HPDE6-E6E7 (cell line): ENCODE results near the gene CAMTA1.

Experiments
- DNase-seq: peaks from one replicate; pipeline ENCODE4 v3.0.0; 2011; ENCODE audit warnings: missing footprints; ENCODE audit errors: extremely low spot score

The CAMTA1 gene

GRCh38 chr1:6927626-6928025 lies 142.4 kb downstream of the CAMTA1 start:
- DNase-seq = no peak

- DNase-seq = no peak
Measured at GRCh38 chr1:6928106-6928885, 143.0 kb downstream of the CAMTA1 start.

- no peak for DNase-seq
Measured at GRCh38 chr1:6930732-6931300, 145.6 kb downstream of the CAMTA1 start.

- no peak for DNase-seq
Measured at GRCh38 chr1:6935361-6935883, 150.2 kb downstream of the CAMTA1 start.

GRCh38 chr1:6935911-6936690 lies 150.8 kb downstream of the CAMTA1 start:
- DNase-seq = no peak

GRCh38 chr1:6937048-6937447 lies 151.8 kb downstream of the CAMTA1 start:
- no peak for DNase-seq

GRCh38 chr1:6939363-6939762 lies 154.1 kb downstream of the CAMTA1 start:
- DNase-seq = no peak

GRCh38 chr1:6941786-6942185 lies 156.5 kb downstream of the CAMTA1 start:
- no peak for DNase-seq

- no peak for DNase-seq
Measured at GRCh38 chr1:6942990-6943389, 157.7 kb downstream of the CAMTA1 start.

- DNase-seq = no peak
Measured at GRCh38 chr1:6944434-6944833, 159.2 kb downstream of the CAMTA1 start.

- DNase-seq = no peak
Measured at GRCh38 chr1:6947952-6948351, 162.7 kb downstream of the CAMTA1 start.

GRCh38 chr1:6948416-6948815 lies 163.2 kb downstream of the CAMTA1 start:
- DNase-seq = no peak

GRCh38 chr1:6948861-6949260 lies 163.6 kb downstream of the CAMTA1 start:
- DNase-seq = no peak

- no peak for DNase-seq
Measured at GRCh38 chr1:6950001-6950765, 164.9 kb downstream of the CAMTA1 start.

- no peak for DNase-seq
Measured at GRCh38 chr1:6951536-6951935, 166.3 kb downstream of the CAMTA1 start.

- DNase-seq = no peak
Measured at GRCh38 chr1:6953216-6953615, 168.0 kb downstream of the CAMTA1 start.

- DNase-seq = no peak
Measured at GRCh38 chr1:6953907-6954364, 168.7 kb downstream of the CAMTA1 start.

GRCh38 chr1:6954591-6954990 lies 169.3 kb downstream of the CAMTA1 start:
- DNase-seq = no peak

GRCh38 chr1:6955357-6956094 lies 170.3 kb downstream of the CAMTA1 start:
- DNase-seq = no peak

- DNase-seq = no peak
Measured at GRCh38 chr1:6956488-6957159, 171.4 kb downstream of the CAMTA1 start.
